ENCODE measurements around the gene NDUFAF8. TPM values are rescaled to one million over a fixed set of nuclear protein-coding genes. Genes with fewer than 3 reads are reported as not detected.

NDUFAF8 gene
- total RNA-seq, 4 donors from 2014 or later, result 1.8 to 31.9 (median 6.7) TPM

DNA sequence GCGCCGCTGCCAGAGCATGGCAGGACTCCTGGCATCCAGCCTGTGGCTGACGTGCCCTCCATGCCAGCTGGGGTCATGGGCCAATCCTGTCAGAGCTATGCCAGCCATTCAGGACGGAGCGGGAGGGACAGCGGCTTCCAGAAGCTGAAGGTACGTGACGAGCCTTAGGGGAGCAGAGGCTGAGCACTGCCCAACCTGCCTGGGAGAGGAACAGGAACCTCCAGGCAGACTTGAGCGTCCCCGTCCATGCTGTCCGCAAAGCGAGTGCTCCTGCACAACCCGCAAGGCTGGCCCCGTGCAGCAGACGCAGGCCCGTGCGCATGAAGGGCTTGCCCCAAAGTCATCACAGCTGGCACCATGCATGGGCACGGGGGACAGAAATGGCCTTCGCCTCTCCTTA is 21.5 kb downstream of the NDUFAF8 start:
- Histone ChIP-seq H3K27me3 (no peaks in the 10 kb centered on the region), H3K4me1 (no peaks in the 10 kb centered on the region), H3K9me3 (no peaks in the 10 kb centered on the region), H3K27ac (no peak overlapping the region), H3K36me3 (no peaks in the 10 kb centered on the region), H3K4me3 (no peak overlapping the region)
- TF ChIP-seq, protein P1, sequence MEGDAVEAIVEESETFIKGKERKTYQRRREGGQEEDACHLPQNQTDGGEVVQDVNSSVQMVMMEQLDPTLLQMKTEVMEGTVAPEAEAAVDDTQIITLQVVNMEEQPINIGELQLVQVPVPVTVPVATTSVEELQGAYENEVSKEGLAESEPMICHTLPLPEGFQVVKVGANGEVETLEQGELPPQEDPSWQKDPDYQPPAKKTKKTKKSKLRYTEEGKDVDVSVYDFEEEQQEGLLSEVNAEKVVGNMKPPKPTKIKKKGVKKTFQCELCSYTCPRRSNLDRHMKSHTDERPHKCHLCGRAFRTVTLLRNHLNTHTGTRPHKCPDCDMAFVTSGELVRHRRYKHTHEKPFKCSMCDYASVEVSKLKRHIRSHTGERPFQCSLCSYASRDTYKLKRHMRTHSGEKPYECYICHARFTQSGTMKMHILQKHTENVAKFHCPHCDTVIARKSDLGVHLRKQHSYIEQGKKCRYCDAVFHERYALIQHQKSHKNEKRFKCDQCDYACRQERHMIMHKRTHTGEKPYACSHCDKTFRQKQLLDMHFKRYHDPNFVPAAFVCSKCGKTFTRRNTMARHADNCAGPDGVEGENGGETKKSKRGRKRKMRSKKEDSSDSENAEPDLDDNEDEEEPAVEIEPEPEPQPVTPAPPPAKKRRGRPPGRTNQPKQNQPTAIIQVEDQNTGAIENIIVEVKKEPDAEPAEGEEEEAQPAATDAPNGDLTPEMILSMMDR (IDR thresholded peaks at IDR 0.05), result no peak
- no peak for TF ChIP-seq POLR2A (IDR thresholded peaks at IDR 0.05)
- intact Hi-C loops (cut with DNase I; ENCODE audit: low total_unique reads), result no loop called here
- no peak for DNase-seq

DNA sequence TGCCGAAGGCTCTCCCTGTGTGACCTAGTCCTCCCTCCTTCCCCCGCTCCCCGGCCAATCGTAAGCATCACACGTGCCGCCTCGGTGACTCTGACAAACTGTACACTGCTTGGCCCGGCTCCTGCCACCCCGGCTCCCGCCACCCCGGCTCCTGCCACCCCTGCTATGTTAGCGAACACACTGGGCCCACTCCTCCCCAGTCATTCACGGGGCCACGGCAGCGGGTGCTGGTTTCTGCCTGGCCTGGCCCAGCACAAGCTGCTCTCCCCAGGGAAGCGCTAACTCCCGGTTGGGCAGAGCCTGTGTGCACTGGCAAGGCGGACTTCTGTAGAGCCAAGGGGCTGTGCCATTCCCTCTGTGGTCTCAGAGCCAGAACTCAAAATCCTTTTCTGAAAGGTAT is 22.0 kb downstream of the NDUFAF8 start:
- Histone ChIP-seq H3K36me3 (no peaks in the 10 kb centered on the region), H3K4me3 (no peak overlapping the region), H3K4me1 (no peaks in the 10 kb centered on the region), H3K27me3 (no peaks in the 10 kb centered on the region), H3K27ac (no peak overlapping the region), H3K9me3 (no peaks in the 10 kb centered on the region)
- TF ChIP-seq POLR2A (IDR thresholded peaks at IDR 0.05), result no peak
- TF ChIP-seq, protein P1 (IDR thresholded peaks at IDR 0.05), result no peak
- no peak for DNase-seq
- intact Hi-C loops (cut with DNase I; ENCODE audit: low total_unique reads), result no loop called here

DNA sequence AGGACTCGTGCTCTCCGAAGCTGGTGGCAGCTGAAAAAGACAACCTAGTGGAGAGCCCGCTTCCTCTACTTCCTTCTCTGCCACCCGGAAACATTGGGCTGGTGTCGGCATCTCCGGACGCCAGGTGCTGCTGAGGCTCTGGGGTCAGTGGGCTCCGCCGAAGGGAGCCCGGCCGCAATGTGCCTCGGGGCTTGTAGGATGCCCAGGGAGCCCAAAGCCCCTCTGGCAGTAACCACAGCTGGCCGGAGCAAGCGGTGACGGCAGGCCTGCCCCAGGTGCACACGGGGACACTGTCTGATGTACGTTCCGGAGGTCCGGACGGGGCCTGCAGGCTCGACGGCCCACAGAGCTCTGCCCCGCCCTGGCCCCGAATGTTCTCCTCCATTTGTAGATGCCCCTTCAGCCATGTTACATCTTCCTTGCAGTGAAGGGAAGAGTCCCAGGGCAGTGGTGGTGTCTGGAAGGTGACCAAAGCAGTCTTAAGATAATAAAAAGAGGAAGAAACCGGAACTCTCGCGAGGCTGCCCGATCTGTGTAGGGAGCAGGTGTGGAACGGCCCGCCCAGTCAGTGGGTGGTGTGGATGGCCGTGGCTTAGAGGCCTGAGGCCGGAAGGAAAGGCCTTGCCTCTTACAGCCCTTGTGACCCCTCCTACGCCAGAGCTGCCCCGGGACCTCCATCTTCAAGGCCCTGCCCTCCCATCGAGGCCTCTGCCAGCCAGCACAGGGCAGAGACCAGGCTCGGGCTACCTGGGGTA is 22.6 kb downstream of the NDUFAF8 start:
- intact Hi-C loops (cut with DNase I; ENCODE audit: low total_unique reads), result no loop called here

DNA sequence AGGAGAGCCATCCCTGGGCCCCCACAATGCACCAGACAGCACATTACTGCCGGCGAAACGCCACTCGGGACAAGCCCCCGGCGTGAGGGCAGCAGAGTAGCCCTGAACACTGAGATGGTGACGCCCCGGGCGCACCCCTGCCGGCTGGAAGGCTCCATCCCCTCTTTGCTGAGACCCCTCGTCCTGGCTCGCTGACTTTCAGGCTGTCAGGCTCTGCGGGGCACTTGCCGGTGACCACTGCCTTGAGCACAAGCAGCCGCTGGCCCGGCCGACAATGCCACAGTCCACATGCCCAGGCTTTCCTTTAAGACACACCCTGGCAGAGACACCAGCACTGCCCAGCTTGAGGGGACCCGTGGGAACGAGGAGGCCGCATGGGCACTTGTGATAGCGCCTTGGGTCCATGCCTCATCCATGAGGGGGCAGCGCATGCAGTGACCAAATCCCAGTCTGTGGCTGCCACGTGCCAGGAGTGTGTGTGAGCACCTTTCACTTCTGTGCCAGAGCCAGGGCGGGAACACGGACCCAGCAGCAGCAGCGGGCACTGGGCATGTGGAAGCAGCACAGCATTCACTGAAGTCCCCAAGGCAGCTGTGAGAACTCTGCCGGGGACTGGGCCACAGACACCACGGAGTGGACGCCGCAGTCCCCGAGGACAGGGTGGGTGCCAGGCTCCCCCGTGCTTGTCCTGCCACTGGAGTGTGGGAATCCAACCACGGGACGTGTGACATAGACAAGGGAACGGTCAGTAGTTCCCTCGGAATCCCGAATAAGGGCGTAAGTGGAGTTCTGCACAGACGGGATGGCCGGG is 24.5 kb downstream of the NDUFAF8 start:
- no peak for DNase-seq
- Histone ChIP-seq H3K4me3 (no peak overlapping the region), H3K36me3 (no peaks in the 10 kb centered on the region), H3K4me1 (no peaks in the 10 kb centered on the region), H3K9me3 (no peaks in the 10 kb centered on the region), H3K27me3 (no peaks in the 10 kb centered on the region), H3K27ac (no peak overlapping the region)
- intact Hi-C loops (cut with DNase I; ENCODE audit: low total_unique reads), result no loop called here
- TF ChIP-seq, protein P1 (IDR thresholded peaks at IDR 0.05), result no peak
- TF ChIP-seq POLR2A (IDR thresholded peaks at IDR 0.05), result no peak

More for the DNA sequence above, 22.6 kb downstream of the NDUFAF8 start:
- DNase-seq, result no peak
- H3K9me3 ChIP-seq, result no peaks in the 10 kb centered on the region
- no peak for TF ChIP-seq POLR2A (IDR thresholded peaks at IDR 0.05)
- TF ChIP-seq, protein P1 (IDR thresholded peaks at IDR 0.05), result no peak
- no peaks in the 10 kb centered on the region for H3K27me3 ChIP-seq
- no peaks in the 10 kb centered on the region for H3K36me3 ChIP-seq
- H3K4me1 ChIP-seq, result no peaks in the 10 kb centered on the region
- H3K4me3 ChIP-seq, result no peak overlapping the region
- no peak overlapping the region for H3K27ac ChIP-seq

DNA sequence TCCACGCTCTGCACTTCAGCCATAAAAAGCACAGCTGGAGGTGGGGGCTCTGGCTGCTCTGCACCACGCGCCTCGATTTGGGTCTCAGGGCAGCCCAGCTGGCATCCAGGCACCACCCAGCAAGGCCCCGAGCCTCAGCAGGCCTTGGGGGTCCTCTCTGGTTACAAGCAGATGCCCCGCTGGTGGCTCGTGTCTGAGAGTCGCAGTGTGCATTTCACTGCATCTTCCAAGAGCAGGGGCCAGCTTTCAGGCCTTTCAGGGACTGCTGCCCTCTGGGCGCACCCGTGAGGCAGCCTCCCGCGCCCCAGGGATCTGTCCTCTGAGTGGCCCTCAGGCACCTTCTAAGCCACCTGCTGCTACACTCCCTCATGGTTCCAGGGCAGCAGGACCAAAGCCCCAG is 25.5 kb downstream of the NDUFAF8 start:
- TF ChIP-seq POLR2A (IDR thresholded peaks at IDR 0.05), result no peak
- TF ChIP-seq, protein P1 (IDR thresholded peaks at IDR 0.05), result no peak
- no peaks in the 10 kb centered on the region for H3K4me1 ChIP-seq
- H3K36me3 ChIP-seq, result no peaks in the 10 kb centered on the region
- intact Hi-C loops (cut with DNase I; ENCODE audit: low total_unique reads), result no loop called here
- no peaks in the 10 kb centered on the region for H3K9me3 ChIP-seq
- no peak overlapping the region for H3K27ac ChIP-seq
- H3K4me3 ChIP-seq, result no peak overlapping the region
- no peak for DNase-seq
- no peaks in the 10 kb centered on the region for H3K27me3 ChIP-seq

Measured in uterus (tissue), 4 donors.